ENCODE results near the gene ZP2. TPM values are rescaled to one million over a fixed set of nuclear protein-coding genes. Genes with fewer than 3 reads are reported as not detected.

ZP2 gene
- not detected for total RNA-seq
- polyA plus RNA-seq, result not detected

GRCh38 chr16:21211486-21211885, at the start of gene ZP2:
ZP2 (minus strand) TSS chr16:21211574; CDS start chr16:21211547, 27 bp downstream.
- no peak within 1 kb of the TSS for H3K27ac ChIP-seq (ENCODE audit: low read depth in 1 of 2, low read length in 2 of 2)
- no peak for DNase-seq (ENCODE audit: low spot score)
- no peaks in the 10 kb centered on the region for H3K4me1 ChIP-seq (ENCODE audit: control insufficient read depth in 4 of 4, insufficient read depth in 4 of 4, low read length in 3 of 4)
- no peaks in the 10 kb centered on the region for H3K27me3 ChIP-seq (ENCODE audit: control insufficient read depth in 4 of 4, insufficient read depth in 4 of 4, low read length in 3 of 4)
- no peak for TF ChIP-seq TAF1 (conservative IDR thresholded peaks at IDR 0.05)
- no peak for TF ChIP-seq YY1 (IDR thresholded peaks at IDR 0.05)
- no peak for TF ChIP-seq ZBTB33 (IDR thresholded peaks at IDR 0.05)
- TF ChIP-seq CTCF (IDR thresholded peaks at IDR 0.05; ENCODE audit: low read depth, low read length, missing input control), result no peak
- no peak for TF ChIP-seq FOXA2 (IDR thresholded peaks at IDR 0.05)
- TF ChIP-seq MAX (IDR thresholded peaks at IDR 0.05), result no peak
- TF ChIP-seq RXRA (IDR thresholded peaks at IDR 0.05), result no peak
- TF ChIP-seq EGR1 (IDR thresholded peaks at IDR 0.05; ENCODE audit: low read depth in 2 of 2), result no peak
- no peak for TF ChIP-seq JUND (IDR thresholded peaks at IDR 0.05)
- no peak for TF ChIP-seq RAD21 (IDR thresholded peaks at IDR 0.05)
- TF ChIP-seq FOXA1 (IDR thresholded peaks at IDR 0.05), result no peak
- no peak for TF ChIP-seq HNF4G (IDR thresholded peaks at IDR 0.05)
- TF ChIP-seq GABPA (IDR thresholded peaks at IDR 0.05 in 1 of 2, conservative IDR thresholded peaks at IDR 0.05 in 1 of 2), result no peak
- TF ChIP-seq NR2F2 (IDR thresholded peaks at IDR 0.05), result no peak
- no peak for TF ChIP-seq SP1 (IDR thresholded peaks at IDR 0.05)
- TF ChIP-seq HNF4A (conservative IDR thresholded peaks at IDR 0.05), result no peak
- TF ChIP-seq REST (IDR thresholded peaks at IDR 0.05), result no peak
- H3K9me3 ChIP-seq (ENCODE audit: control insufficient read depth in 4 of 4, low read length in 3 of 4), result no peaks in the 10 kb centered on the region
- H3K4me3 ChIP-seq (ENCODE audit: low read depth in 1 of 3, low read length in 3 of 3), result no peak within 1 kb of the TSS
- WGBS, result 80% methylated on average over 5 of the region's 5 CpGs
- no peaks in the 10 kb centered on the region for H3K36me3 ChIP-seq (ENCODE audit: control insufficient read depth in 4 of 4, insufficient read depth in 3 of 4, low read depth in 1 of 4, low read length in 3 of 4)
- no peak within 1 kb of the TSS for H3K9ac ChIP-seq (ENCODE audit: low read depth in 1 of 2, low read length in 2 of 2)

GRCh38 chr16:21257284-21257683, 45.9 kb upstream of the ZP2 start:
- no peak overlapping the region for H3K9ac ChIP-seq (ENCODE audit: low read depth in 1 of 2, low read length in 2 of 2)
- H3K36me3 ChIP-seq (ENCODE audit: control insufficient read depth in 4 of 4, insufficient read depth in 3 of 4, low read depth in 1 of 4, low read length in 3 of 4), result peaks cover 0 to 2% (median under 1%) of the 10 kb centered on the region in 4 donors
- no peak overlapping the region for H3K4me3 ChIP-seq (ENCODE audit: low read depth in 1 of 3, low read length in 3 of 3)
- no peak for DNase-seq (ENCODE audit: low spot score)
- peaks cover 10 to 24% (median 20%) of the 10 kb centered on the region in 4 donors for H3K4me1 ChIP-seq (ENCODE audit: control insufficient read depth in 4 of 4, insufficient read depth in 4 of 4, low read length in 3 of 4)
- no peaks in the 10 kb centered on the region for H3K27me3 ChIP-seq (ENCODE audit: control insufficient read depth in 4 of 4, insufficient read depth in 4 of 4, low read length in 3 of 4)
- 93% methylated on average over 4 of the region's 4 CpGs for WGBS
- no peak overlapping the region for H3K27ac ChIP-seq (ENCODE audit: low read depth in 1 of 2, low read length in 2 of 2)
- H3K9me3 ChIP-seq (ENCODE audit: control insufficient read depth in 4 of 4, low read length in 3 of 4), result no peaks in the 10 kb centered on the region
- TF ChIP-seq FOXA2 (IDR thresholded peaks at IDR 0.05) (no peak), NR2F2 (IDR thresholded peaks at IDR 0.05) (no peak), GABPA (IDR thresholded peaks at IDR 0.05 in 1 of 2, conservative IDR thresholded peaks at IDR 0.05 in 1 of 2) (no peak), EGR1 (IDR thresholded peaks at IDR 0.05; ENCODE audit: low read depth in 2 of 2) (no peak), CTCF (IDR thresholded peaks at IDR 0.05; ENCODE audit: low read depth, low read length, missing input control) (no peak), YY1 (IDR thresholded peaks at IDR 0.05) (no peak), ZBTB33 (IDR thresholded peaks at IDR 0.05) (no peak), FOXA1 (IDR thresholded peaks at IDR 0.05) (no peak)
